K562 (cell line): ENCODE measurements around the gene PRDM12. TPM values are rescaled to one million over a fixed set of nuclear protein-coding genes. Genes with fewer than 3 reads are reported as not detected.

Source experiments
- ZNF79 ChIP-seq: fragments of 250-450 bp; sonication (Bioruptor Pico); IDR thresholded peaks from 2 replicates; pipeline ENCODE4 v1.4.0; 2020; ENCODE audit warnings: low read depth, mild to moderate bottlenecking, moderate library complexity
- polyA plus RNA-seq, 8 experiments: library from polyadenylated mRNA; depleted of rRNA in 4 of 8; stranded (reverse) in 5 of 8; unstranded in 3 of 8; fragments of >200 nt; fragmentation: Nextera tagmentation in 2 of 8; fragmentation: Illumina TruSeq in 1 of 8; extraction: Ambion mirVana in 2 of 8; extraction: Trizol in 1 of 8; gene quantifications; 2 replicates each; pipeline versions ENCODE4 v1.2.1 to v1.2.3, GENCODE V29; 2011 to 2014; ENCODE audit warnings: inconsistent platforms in 1 of 8, missing spikeins in 1 of 8
- total RNA-seq, 7 experiments: library from RNA; depleted of rRNA in 6 of 7; stranded (reverse); fragments of >200 nt in 6 of 7; fragmentation: Illumina TruSeq in 2 of 7; extraction: Trizol in 2 of 7; gene quantifications; 2 replicates each; pipeline versions ENCODE4 v1.2.1 to v1.2.3, GENCODE V29; 2011 to 2021; ENCODE audit warnings: low replicate concordance in 1 of 7
- TF ChIP-seq, protein P1 (sequence below): fragments of 450-650 bp; formaldehyde crosslinking; IDR thresholded peaks from 2 replicates; pipeline ENCODE4 v1.4.0; 2020; ENCODE audit warnings: mild to moderate bottlenecking, moderate library complexity
- TF ChIP-seq, protein P2 (sequence below), 2 experiments: fragments of 450-650 bp; formaldehyde crosslinking in 1 of 2; IDR thresholded peaks; 2 replicates each; pipeline versions ENCODE4 v1.4.0 to v1.6.1; 2014 to 2020; ENCODE audit warnings: mild to moderate bottlenecking in 2 of 2, borderline replicate concordance in 1 of 2, low read depth in 1 of 2
- TF ChIP-seq, protein P3 (sequence below): fragments of 450-650 bp; formaldehyde crosslinking; IDR thresholded peaks from 2 replicates; pipeline ENCODE4 v1.4.0; 2020; ENCODE audit warnings: mild to moderate bottlenecking, moderate library complexity
- TF ChIP-seq, protein P4 (sequence below): sonication (generic); formaldehyde crosslinking; IDR thresholded peaks from 2 replicates; pipeline ENCODE4 v1.8.0; 2023; ENCODE audit warnings: missing genetic modification reagents, mild to moderate bottlenecking, borderline replicate concordance
- TF ChIP-seq, protein P5 (sequence below): fragments of 450-650 bp; formaldehyde crosslinking; IDR thresholded peaks from 2 replicates; pipeline ENCODE4 v1.4.0; 2020; ENCODE audit warnings: mild to moderate bottlenecking, mixed read lengths

PRDM12 gene
- total and polyA plus RNA-seq, 9 of the 15 experiments (the other 6 are each of a cell fraction or from before 2014, with no cell fraction given), result 0.04 to 0.22 (median 0.07) TPM; not detected in 3

DNA sequence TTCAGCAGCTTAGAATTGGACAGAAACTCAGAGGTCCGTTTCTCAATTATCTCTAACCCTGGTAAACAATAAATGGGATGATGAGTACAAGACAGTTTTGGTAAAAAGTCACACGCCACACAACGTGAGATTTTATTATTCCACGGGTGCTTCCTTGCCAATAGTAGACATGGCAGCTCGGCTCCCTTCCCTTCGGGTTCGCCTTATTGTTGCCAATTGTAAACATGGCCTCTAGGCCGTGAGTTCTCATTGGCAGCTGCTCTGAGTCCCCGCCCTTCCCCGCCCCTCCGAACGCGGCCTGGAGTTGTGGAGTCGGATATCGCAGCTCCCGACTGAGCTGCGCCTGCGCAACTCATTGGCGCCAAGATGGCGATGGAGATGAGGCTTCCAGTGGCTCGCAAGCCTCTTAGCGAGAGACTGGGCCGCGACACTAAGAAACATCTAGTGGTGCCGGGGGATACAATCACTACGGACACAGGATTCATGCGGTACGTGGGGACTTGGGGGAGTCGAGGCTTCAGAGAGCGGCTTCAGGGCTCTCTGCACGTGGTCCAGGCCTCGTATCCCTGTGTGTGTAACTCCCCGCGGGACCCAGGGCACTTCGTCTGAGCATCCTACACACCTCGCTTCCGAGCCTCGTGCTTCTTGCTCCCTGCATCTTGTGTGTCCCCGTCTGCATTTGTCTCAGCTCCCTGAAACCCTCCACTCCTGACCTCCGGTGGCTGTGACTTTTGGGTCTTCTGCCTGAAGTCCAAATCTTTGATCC lies 29.2 kb downstream of the PRDM12 start, which contains the start of gene EXOSC2 (continued):
- TF ChIP-seq, protein P1, sequence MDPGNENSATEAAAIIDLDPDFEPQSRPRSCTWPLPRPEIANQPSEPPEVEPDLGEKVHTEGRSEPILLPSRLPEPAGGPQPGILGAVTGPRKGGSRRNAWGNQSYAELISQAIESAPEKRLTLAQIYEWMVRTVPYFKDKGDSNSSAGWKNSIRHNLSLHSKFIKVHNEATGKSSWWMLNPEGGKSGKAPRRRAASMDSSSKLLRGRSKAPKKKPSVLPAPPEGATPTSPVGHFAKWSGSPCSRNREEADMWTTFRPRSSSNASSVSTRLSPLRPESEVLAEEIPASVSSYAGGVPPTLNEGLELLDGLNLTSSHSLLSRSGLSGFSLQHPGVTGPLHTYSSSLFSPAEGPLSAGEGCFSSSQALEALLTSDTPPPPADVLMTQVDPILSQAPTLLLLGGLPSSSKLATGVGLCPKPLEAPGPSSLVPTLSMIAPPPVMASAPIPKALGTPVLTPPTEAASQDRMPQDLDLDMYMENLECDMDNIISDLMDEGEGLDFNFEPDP (CRISPR knock-in tag), result 0 out of 2 replicates have a peak, but pooled peaks have one; percentile 72
- TF ChIP-seq, protein P2, sequence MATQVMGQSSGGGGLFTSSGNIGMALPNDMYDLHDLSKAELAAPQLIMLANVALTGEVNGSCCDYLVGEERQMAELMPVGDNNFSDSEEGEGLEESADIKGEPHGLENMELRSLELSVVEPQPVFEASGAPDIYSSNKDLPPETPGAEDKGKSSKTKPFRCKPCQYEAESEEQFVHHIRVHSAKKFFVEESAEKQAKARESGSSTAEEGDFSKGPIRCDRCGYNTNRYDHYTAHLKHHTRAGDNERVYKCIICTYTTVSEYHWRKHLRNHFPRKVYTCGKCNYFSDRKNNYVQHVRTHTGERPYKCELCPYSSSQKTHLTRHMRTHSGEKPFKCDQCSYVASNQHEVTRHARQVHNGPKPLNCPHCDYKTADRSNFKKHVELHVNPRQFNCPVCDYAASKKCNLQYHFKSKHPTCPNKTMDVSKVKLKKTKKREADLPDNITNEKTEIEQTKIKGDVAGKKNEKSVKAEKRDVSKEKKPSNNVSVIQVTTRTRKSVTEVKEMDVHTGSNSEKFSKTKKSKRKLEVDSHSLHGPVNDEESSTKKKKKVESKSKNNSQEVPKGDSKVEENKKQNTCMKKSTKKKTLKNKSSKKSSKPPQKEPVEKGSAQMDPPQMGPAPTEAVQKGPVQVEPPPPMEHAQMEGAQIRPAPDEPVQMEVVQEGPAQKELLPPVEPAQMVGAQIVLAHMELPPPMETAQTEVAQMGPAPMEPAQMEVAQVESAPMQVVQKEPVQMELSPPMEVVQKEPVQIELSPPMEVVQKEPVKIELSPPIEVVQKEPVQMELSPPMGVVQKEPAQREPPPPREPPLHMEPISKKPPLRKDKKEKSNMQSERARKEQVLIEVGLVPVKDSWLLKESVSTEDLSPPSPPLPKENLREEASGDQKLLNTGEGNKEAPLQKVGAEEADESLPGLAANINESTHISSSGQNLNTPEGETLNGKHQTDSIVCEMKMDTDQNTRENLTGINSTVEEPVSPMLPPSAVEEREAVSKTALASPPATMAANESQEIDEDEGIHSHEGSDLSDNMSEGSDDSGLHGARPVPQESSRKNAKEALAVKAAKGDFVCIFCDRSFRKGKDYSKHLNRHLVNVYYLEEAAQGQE (IDR thresholded peaks at IDR 0.05; ENCODE audit: borderline replicate concordance), result no peak
- TF ChIP-seq, protein P2 (CRISPR knock-in tag; IDR thresholded peaks at IDR 0.05; ENCODE audit: low read depth), result no peak
- TF ChIP-seq, protein P3, sequence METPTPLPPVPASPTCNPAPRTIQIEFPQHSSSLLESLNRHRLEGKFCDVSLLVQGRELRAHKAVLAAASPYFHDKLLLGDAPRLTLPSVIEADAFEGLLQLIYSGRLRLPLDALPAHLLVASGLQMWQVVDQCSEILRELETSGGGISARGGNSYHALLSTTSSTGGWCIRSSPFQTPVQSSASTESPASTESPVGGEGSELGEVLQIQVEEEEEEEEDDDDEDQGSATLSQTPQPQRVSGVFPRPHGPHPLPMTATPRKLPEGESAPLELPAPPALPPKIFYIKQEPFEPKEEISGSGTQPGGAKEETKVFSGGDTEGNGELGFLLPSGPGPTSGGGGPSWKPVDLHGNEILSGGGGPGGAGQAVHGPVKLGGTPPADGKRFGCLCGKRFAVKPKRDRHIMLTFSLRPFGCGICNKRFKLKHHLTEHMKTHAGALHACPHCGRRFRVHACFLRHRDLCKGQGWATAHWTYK (CRISPR knock-in tag), result 0 out of 2 replicates have a peak, but pooled peaks have one; percentile 38
- TF ChIP-seq ZNF79 (CRISPR knock-in tag), result no peak
- TF ChIP-seq, protein P4, sequence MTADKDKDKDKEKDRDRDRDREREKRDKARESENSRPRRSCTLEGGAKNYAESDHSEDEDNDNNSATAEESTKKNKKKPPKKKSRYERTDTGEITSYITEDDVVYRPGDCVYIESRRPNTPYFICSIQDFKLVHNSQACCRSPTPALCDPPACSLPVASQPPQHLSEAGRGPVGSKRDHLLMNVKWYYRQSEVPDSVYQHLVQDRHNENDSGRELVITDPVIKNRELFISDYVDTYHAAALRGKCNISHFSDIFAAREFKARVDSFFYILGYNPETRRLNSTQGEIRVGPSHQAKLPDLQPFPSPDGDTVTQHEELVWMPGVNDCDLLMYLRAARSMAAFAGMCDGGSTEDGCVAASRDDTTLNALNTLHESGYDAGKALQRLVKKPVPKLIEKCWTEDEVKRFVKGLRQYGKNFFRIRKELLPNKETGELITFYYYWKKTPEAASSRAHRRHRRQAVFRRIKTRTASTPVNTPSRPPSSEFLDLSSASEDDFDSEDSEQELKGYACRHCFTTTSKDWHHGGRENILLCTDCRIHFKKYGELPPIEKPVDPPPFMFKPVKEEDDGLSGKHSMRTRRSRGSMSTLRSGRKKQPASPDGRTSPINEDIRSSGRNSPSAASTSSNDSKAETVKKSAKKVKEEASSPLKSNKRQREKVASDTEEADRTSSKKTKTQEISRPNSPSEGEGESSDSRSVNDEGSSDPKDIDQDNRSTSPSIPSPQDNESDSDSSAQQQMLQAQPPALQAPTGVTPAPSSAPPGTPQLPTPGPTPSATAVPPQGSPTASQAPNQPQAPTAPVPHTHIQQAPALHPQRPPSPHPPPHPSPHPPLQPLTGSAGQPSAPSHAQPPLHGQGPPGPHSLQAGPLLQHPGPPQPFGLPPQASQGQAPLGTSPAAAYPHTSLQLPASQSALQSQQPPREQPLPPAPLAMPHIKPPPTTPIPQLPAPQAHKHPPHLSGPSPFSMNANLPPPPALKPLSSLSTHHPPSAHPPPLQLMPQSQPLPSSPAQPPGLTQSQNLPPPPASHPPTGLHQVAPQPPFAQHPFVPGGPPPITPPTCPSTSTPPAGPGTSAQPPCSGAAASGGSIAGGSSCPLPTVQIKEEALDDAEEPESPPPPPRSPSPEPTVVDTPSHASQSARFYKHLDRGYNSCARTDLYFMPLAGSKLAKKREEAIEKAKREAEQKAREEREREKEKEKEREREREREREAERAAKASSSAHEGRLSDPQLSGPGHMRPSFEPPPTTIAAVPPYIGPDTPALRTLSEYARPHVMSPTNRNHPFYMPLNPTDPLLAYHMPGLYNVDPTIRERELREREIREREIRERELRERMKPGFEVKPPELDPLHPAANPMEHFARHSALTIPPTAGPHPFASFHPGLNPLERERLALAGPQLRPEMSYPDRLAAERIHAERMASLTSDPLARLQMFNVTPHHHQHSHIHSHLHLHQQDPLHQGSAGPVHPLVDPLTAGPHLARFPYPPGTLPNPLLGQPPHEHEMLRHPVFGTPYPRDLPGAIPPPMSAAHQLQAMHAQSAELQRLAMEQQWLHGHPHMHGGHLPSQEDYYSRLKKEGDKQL, result no peak
- TF ChIP-seq, protein P5, sequence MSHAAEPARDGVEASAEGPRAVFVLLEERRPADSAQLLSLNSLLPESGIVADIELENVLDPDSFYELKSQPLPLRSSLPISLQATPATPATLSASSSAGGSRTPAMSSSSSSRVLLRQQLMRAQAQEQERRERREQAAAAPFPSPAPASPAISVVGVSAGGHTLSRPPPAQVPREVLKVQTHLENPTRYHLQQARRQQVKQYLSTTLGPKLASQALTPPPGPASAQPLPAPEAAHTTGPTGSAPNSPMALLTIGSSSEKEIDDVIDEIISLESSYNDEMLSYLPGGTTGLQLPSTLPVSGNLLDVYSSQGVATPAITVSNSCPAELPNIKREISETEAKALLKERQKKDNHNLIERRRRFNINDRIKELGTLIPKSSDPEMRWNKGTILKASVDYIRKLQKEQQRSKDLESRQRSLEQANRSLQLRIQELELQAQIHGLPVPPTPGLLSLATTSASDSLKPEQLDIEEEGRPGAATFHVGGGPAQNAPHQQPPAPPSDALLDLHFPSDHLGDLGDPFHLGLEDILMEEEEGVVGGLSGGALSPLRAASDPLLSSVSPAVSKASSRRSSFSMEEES (CRISPR knock-in tag), result no peak
